ENCODE results near the gene TSPAN10. TPM values are rescaled to one million over a fixed set of nuclear protein-coding genes. Genes with fewer than 3 reads are reported as not detected.

Gene TSPAN10
- total RNA-seq, 4 donors from 2014 or later = 0.99 to 9.2 (median 2.5) TPM

DNA sequence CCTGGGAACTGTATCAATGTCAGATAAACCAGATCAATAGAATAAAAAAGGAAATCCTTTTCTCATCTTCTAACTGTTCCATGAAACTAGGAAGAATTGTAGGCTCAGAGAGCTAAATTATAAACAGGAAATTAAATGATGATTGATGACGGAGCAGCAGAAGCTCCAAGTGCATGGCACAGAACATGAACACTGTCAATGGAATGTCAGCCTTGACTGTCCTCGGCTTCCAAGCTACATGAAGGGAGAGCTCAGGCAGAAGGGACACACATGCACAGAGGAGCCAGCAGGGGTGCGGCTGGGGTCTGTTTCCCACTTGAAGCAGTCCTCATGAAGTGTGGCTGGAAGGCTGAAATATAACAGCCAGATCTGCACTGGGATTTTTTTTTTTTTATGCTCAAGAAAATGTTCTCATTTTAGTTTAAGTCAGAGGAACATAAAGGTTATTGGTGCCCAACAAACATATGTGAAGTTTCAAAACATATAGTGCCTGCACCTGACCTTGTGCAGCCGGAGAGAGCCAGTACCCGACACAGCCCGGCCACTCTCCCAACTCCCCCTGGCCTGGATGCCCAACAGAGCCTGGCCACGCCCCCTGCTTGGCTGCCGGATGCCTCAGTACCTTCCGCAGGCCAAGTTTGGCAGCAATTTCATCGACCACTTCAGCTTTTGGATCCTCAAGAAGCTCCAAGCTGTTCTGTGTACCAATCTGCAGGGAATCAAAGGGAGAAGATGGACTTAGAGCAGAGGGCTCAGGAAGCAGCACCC is 37.1 kb upstream of the TSPAN10 start:
- Histone ChIP-seq H3K9me3 (no peaks in the 10 kb centered on the region), H3K36me3 (peaks cover 77% of the 10 kb centered on the region), H3K4me3 (no peak overlapping the region), H3K27ac (no peak overlapping the region), H3K27me3 (no peaks in the 10 kb centered on the region), H3K4me1 (peaks cover 3% of the 10 kb centered on the region)
- TF ChIP-seq, protein P1, sequence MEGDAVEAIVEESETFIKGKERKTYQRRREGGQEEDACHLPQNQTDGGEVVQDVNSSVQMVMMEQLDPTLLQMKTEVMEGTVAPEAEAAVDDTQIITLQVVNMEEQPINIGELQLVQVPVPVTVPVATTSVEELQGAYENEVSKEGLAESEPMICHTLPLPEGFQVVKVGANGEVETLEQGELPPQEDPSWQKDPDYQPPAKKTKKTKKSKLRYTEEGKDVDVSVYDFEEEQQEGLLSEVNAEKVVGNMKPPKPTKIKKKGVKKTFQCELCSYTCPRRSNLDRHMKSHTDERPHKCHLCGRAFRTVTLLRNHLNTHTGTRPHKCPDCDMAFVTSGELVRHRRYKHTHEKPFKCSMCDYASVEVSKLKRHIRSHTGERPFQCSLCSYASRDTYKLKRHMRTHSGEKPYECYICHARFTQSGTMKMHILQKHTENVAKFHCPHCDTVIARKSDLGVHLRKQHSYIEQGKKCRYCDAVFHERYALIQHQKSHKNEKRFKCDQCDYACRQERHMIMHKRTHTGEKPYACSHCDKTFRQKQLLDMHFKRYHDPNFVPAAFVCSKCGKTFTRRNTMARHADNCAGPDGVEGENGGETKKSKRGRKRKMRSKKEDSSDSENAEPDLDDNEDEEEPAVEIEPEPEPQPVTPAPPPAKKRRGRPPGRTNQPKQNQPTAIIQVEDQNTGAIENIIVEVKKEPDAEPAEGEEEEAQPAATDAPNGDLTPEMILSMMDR (IDR thresholded peaks at IDR 0.05) = no peak
- no peak for TF ChIP-seq POLR2AphosphoS5 (IDR thresholded peaks at IDR 0.05)
- no peak for TF ChIP-seq EP300 (IDR thresholded peaks at IDR 0.05)
- no peak for TF ChIP-seq POLR2A (IDR thresholded peaks at IDR 0.05)
- DNase-seq (ENCODE audit: low spot score in 2 of 2) = no peak
- WGBS = 56% methylated on average over 8 of the region's 10 CpGs

DNA sequence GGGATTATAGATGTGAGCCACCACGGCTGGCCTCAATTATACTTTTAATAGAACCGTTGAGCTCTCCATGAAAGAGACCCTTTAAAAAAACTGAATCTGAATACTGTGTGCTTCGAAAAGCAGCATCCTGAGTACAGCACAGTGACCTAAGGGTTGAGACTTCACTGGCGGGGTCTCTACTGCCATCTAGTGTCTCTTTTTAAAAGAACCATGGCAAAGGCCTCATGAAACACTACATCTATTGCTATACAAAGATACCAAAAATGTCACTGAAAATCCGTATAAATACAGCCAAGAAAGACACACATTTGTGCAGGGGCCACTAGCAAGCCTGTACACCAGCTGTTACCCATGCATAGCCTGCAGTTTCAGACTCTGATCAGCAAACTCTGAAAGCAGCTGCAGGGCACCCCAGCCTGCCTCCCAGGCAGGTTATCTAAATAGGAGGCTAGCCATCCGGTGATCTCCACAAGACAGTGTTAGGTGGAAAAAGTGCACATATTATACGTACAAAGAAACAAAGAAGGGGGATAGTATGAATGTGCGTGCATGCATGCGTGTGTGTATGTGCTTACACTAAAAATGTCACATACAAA is 35.4 kb upstream of the TSPAN10 start:
- TF ChIP-seq, protein P1 (IDR thresholded peaks at IDR 0.05) = peak; percentile 60 to 80
- TF ChIP-seq POLR2AphosphoS5 (IDR thresholded peaks at IDR 0.05) = no peak
- no peak for TF ChIP-seq EP300 (IDR thresholded peaks at IDR 0.05)
- no peak for TF ChIP-seq POLR2A (IDR thresholded peaks at IDR 0.05)
- no peak for DNase-seq (ENCODE audit: low spot score in 2 of 2)
- H3K36me3 ChIP-seq = peaks cover 76% of the 10 kb centered on the region
- peaks cover 3% of the 10 kb centered on the region for H3K4me1 ChIP-seq
- H3K4me3 ChIP-seq = no peak overlapping the region
- H3K27me3 ChIP-seq = no peaks in the 10 kb centered on the region
- 38% methylated on average over 9 of the region's 9 CpGs for WGBS
- H3K9me3 ChIP-seq = no peaks in the 10 kb centered on the region
- no peak overlapping the region for H3K27ac ChIP-seq

DNA sequence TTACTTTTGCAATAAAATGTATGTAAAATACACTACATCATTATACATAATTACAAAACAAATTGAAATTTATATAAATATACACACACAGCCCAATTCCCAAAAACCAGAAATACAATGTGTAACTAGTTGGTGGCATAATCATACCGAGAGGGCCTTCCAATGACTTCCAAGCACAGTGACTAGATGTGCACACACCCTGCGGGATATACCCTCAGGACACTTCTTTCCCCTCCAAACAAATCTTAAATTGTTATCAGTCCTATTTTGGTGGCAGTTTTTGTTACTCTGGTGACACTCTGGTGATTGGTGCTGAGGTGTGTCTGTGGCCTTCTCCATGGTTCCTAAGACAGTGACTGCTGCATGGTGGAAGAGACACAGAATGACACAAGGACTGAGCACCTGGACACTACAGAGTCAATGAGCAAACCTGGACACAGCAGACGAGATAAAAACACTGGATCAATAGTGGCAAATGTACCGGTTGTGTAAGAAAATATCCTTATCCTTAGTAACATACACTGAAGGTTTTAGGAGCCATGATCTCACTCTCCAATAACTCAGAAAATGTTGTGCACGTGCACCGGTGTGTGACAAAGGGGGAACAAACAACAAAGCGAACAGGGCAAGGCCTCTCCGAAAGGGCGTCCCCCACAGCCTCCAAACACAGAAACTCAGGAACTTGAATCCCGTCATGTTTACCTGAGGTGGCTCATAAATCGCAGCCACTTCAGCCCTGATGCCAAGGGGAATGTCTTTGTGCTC is 33.0 kb upstream of the TSPAN10 start:
- DNase-seq (ENCODE audit: low spot score in 2 of 2) = no peak
- H3K9me3 ChIP-seq = no peaks in the 10 kb centered on the region

DNA sequence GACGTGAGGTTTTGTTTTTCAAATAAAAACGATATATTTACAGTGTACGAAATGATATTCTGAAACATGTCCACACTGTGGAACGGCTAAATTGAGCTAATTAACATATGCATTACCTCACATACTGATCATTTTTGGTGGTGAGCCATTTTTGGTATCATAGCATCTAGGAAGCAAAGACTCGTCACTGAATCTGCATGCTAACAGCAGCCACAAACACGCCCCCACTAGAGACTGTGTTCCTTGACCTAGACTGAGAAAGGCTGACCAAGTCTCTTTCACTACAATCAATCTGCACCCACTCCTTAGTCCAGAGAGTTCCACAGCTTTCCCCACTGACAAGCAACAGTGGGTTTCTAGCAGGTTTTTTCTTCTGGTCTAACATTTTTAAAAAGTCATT is 29.6 kb upstream of the TSPAN10 start:
- Histone ChIP-seq H3K27ac (no peak overlapping the region), H3K36me3 (peaks cover 83% of the 10 kb centered on the region), H3K27me3 (no peaks in the 10 kb centered on the region), H3K4me3 (no peak overlapping the region), H3K4me1 (no peaks in the 10 kb centered on the region), H3K9me3 (no peaks in the 10 kb centered on the region)
- DNase-seq (ENCODE audit: low spot score in 2 of 2) = no peak
- no peak for TF ChIP-seq POLR2A (IDR thresholded peaks at IDR 0.05)
- TF ChIP-seq EP300 (IDR thresholded peaks at IDR 0.05) = no peak
- TF ChIP-seq POLR2AphosphoS5 (IDR thresholded peaks at IDR 0.05) = no peak
- TF ChIP-seq, protein P1 (IDR thresholded peaks at IDR 0.05) = no peak
- 49% methylated on average over 6 of the region's 6 CpGs for WGBS

More for the DNA sequence above, 33.0 kb upstream of the TSPAN10 start:
- H3K27me3 ChIP-seq = no peaks in the 10 kb centered on the region
- H3K4me1 ChIP-seq = peaks cover 3% of the 10 kb centered on the region
- no peak overlapping the region for H3K4me3 ChIP-seq
- H3K36me3 ChIP-seq = peaks cover 79% of the 10 kb centered on the region
- TF ChIP-seq EP300 (IDR thresholded peaks at IDR 0.05) = no peak
- TF ChIP-seq, protein P1 (IDR thresholded peaks at IDR 0.05) = no peak
- no peak for TF ChIP-seq POLR2A (IDR thresholded peaks at IDR 0.05)
- TF ChIP-seq POLR2AphosphoS5 (IDR thresholded peaks at IDR 0.05) = no peak
- H3K27ac ChIP-seq = no peak overlapping the region
- 88% methylated on average over 11 of the region's 11 CpGs for WGBS

DNA sequence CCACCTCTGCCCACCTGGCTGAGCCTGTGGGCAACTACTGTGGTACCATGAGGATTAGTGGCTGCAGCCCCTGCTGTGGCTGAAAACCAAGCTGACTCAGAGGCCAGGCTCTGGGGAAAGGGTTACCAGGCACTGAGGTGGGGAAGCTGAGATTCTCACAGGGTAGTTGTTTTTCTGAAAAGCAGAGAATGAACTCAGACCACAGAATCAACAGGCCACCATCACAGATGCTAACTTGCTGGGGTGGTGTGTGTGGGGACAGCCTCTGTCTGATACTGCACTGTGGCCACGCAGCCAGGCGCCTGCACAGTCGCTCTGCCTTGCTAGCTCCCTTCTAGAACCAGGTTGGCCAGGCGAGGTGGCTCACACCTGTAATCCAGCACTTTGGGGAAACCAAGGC is 28.9 kb upstream of the TSPAN10 start:
- WGBS = 100% methylated on average over 4 of the region's 4 CpGs
- Histone ChIP-seq H3K4me1 (no peaks in the 10 kb centered on the region), H3K27me3 (no peaks in the 10 kb centered on the region), H3K27ac (no peak overlapping the region), H3K4me3 (no peak overlapping the region), H3K36me3 (peaks cover 82% of the 10 kb centered on the region), H3K9me3 (no peaks in the 10 kb centered on the region)
- DNase-seq (ENCODE audit: low spot score in 2 of 2) = no peak
- TF ChIP-seq, protein P1 (IDR thresholded peaks at IDR 0.05) = no peak
- TF ChIP-seq POLR2AphosphoS5 (IDR thresholded peaks at IDR 0.05) (no peak), EP300 (IDR thresholded peaks at IDR 0.05) (no peak), POLR2A (IDR thresholded peaks at IDR 0.05) (no peak)
